ENCODE results near the gene POT1. TPM values are rescaled to one million over a fixed set of nuclear protein-coding genes. Genes with fewer than 3 reads are reported as not detected.
A peak's percentile ranks its signal among the peaks of the same experiment; 100 is the strongest.

POT1 gene
- total and polyA plus RNA-seq, 2 of the 13 experiments (the other 11 are each of a cell fraction or from before 2014, with no cell fraction given) = 21.7 to 23.4 TPM

- peak; percentile 76; the same call in 1 of the 2 replicates for TF ChIP-seq ARID4A (CRISPR knock-in tag; IDR thresholded peaks at IDR 0.05; ENCODE audit: borderline replicate concordance)
- no peak for TF ChIP-seq GTF3A (CRISPR knock-in tag; conservative IDR thresholded peaks at IDR 0.05)
- TF ChIP-seq IKZF4 (CRISPR knock-in tag; IDR thresholded peaks at IDR 0.05; ENCODE audit: borderline replicate concordance, low read depth, not compliant biosample characterization) = no peak
- no peak for TF ChIP-seq ZNF318 (CRISPR knock-in tag; IDR thresholded peaks at IDR 0.05)
- TF ChIP-seq LRRFIP1 (CRISPR knock-in tag; conservative IDR thresholded peaks at IDR 0.05) = no peak
- peak; percentile 64; the same call in 1 of the 2 replicates for TF ChIP-seq KMT2A (CRISPR knock-in tag; IDR thresholded peaks at IDR 0.05)
- peak; percentile 76; the same call in 1 of the 2 replicates for TF ChIP-seq SIN3A (IDR thresholded peaks at IDR 0.05; ENCODE audit: borderline replicate concordance, low read depth, low read length)
- no peak for TF ChIP-seq SMAD9 (CRISPR knock-in tag; IDR thresholded peaks at IDR 0.05)
- TF ChIP-seq HNF4A (CRISPR knock-in tag; IDR thresholded peaks at IDR 0.05) = peak; percentile 80
- peak; percentile 89 for TF ChIP-seq ZGPAT (CRISPR knock-in tag; IDR thresholded peaks at IDR 0.05)
Observed at GRCh38 chr7:124929467-124930172, at the start of gene POT1 (continued).

Measured in HepG2 (cell line).